GM19397 (cell line): ENCODE results near the gene CDK5.

Source experiments
- ATAC-seq: cut with Tn5 transposase; IDR thresholded peaks from one replicate; pipeline ENCODE4 v1.9.1; 2021; ENCODE audit warnings: mild to moderate bottlenecking, moderate library complexity; ENCODE audit not compliant: unreplicated experiment

Gene CDK5

DNA sequence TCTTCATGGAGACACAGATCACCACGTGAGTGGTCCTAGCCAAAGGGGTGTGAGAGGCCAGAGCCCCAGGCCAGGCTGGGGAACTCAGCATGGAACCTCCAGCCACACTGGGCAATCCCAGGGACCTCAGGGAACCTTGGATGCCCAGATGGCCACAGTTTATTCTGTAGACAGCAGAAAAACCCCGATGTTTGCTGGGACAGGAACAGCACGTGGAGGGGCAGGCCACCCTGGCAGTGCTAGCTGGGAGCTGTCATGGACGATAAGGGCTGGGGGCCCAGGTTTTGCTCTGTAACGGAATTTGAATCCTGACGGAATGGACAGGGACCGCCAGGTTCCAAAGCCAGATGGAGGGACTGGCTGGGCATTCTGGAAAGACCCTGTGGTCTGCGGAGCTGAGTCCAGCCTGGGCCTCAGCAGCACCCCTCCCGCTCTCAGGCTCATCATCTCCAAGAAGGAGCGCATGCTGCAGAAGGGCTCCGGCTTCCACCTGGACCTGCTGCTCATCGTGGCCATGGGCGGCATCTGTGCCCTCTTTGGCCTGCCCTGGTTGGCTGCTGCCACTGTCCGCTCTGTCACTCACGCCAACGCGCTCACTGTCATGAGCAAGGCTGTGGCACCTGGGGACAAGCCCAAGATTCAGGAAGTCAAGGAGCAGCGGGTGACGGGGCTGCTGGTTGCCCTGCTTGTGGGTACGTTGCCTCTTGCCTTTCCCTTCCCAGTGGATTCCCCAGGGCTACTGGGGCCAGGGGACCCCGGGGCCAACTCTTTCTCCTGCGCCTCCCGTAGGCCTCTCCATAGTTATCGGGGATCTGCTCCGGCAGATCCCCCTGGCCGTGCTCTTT is 17.3 kb upstream of the CDK5 start:
- ATAC-seq = no peak

- no peak for ATAC-seq
These were observed 16.3 kb upstream of the CDK5 start for GRCh38 chr7:151073990-151074389.

DNA sequence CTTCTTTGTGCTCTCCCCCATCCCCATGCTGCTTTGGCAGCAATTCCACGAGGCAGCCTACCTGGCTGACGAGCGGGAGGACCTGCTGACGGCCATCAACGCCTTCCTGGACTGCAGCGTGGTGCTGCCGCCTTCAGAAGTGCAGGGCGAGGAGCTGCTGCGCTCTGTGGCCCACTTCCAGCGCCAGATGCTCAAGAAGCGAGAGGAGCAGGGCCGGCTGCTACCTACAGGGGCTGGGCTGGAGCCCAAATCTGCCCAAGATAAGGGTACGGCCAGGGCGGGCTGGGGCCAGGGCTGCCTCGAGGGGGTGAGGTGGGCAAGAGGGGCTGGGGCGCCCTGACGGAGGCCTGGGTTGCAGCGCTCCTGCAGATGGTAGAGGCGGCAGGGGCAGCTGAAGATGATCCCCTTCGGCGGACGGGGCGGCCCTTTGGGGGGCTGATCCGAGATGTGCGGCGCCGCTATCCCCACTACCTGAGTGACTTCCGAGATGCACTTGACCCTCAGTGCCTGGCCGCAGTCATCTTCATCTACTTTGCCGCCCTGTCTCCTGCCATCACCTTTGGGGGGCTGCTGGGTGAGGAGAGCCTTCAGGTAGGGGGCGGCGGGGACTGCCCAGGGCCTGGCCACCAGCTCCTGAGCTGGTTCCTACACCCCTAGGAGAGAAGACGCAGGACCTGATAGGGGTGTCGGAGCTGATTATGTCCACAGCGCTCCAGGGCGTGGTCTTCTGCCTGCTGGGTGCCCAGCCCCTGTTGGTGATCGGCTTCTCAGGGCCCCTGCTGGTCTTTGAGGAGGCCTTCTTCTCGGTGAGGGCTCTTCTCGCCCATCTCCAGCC is 13.6 kb upstream of the CDK5 start:
- ATAC-seq = no peak

DNA sequence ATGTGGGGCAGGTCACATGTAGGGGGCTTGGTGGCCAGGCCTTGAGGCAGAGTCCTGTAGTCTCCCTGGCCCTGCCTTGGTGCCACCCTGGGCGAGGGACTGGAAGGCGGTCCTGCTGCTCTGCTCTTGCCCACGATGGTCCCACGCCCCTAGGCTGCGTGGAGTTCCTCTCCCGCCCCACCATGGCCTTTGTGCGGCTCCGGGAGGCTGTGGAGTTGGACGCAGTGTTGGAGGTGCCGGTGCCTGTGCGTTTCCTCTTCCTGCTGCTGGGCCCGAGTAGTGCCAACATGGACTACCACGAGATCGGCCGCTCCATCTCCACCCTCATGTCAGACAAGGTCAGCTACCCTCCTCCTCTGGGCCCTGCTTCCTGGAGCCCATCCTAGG is 12.9 kb upstream of the CDK5 start:
- ATAC-seq = no peak

- ATAC-seq = no peak
These were observed 12.3 kb upstream of the CDK5 start for GRCh38 chr7:151069841-151070573.

- no peak for ATAC-seq
These were observed 10.5 kb upstream of the CDK5 start for GRCh38 chr7:151068069-151068773.

- ATAC-seq = no peak
These were observed 8.7 kb upstream of the CDK5 start for GRCh38 chr7:151066273-151066974.

DNA sequence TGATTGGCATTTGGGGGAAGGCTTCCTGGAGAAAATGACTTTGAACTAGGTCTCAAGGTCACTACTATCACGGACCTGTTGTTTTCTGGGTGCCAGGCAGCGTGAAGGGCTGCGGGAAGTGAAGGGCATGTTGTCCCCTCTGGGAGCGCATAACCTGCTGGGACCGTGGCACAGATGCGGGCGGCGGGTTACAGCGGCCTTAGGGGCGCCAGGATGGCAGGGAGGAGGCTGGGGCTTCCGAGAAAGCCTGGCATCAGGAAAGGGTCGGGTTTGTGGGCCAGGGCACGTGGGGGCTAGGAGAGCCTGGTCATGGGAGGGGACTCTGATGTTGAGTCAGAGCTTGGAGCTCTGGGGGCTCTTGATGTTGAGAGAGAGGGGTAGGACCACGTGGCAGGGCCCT is 7.8 kb upstream of the CDK5 start:
- no peak for ATAC-seq

DNA sequence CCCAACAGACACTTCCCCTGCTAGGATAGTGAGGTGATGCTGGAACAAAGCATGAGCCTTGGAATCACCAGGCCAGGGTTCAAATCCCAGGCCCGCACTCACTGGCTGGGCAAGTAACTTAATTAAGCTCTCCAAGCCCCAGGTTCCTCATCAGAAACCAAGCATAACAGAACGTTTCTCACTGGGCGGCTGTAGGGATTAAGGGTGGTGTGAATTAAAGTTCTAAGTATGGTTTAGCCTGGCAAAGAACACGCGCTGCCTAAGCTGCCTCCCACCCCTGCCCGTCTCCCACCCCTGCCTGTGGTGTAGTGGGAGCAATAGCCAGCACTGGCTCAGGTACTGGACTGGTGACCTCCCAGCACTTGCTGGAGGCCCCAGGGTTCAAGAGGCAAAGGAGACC is 7.3 kb upstream of the CDK5 start:
- no peak for ATAC-seq

GRCh38 chr7:151064454-151064853 is 6.8 kb upstream of the CDK5 start:
- no peak for ATAC-seq

GRCh38 chr7:151063212-151063561 is 5.5 kb upstream of the CDK5 start:
- no peak for ATAC-seq

DNA sequence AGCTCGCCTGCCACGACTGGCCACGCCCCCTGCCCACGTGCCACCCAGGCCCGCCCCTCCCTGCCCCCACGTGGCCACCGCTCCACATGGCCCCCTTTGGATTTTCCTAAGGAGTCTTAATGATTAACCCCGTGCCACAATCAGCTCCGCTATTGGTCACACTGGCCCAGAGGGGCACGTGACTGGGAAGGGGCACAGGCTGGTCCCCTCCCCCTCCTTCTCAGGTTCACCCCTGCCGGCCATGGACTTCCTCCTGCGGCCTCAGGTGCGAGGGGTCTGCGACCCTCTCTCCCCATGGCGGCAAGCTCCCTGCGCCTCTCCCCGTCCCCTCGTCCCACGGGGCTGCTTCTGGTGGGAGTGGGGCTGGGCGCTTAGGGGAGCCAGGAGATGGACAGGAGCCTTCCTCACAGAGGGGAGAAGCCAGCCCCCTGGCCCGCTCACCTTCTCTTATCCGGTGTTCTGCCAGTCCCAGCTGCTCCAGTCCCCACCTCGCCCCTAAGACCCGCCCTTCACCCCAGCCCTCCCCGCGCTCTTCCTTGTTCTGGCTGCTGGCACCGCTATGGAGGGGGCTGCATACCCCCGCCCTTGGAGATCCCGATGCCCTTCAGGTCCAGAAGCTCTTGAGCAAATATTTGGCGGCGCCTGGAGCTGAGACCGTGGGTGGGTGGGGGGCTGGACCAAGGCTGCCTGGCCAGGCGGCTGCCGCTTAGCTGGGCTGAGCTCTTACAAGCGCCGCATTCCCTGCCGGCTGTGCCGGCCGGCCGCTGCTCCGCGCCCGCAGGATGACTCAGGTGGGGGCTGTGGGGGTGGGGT is 4.9 kb upstream of the CDK5 start:
- no peak for ATAC-seq

- no peak for ATAC-seq
These were observed 4.4 kb upstream of the CDK5 start for GRCh38 chr7:151062111-151062398.

DNA sequence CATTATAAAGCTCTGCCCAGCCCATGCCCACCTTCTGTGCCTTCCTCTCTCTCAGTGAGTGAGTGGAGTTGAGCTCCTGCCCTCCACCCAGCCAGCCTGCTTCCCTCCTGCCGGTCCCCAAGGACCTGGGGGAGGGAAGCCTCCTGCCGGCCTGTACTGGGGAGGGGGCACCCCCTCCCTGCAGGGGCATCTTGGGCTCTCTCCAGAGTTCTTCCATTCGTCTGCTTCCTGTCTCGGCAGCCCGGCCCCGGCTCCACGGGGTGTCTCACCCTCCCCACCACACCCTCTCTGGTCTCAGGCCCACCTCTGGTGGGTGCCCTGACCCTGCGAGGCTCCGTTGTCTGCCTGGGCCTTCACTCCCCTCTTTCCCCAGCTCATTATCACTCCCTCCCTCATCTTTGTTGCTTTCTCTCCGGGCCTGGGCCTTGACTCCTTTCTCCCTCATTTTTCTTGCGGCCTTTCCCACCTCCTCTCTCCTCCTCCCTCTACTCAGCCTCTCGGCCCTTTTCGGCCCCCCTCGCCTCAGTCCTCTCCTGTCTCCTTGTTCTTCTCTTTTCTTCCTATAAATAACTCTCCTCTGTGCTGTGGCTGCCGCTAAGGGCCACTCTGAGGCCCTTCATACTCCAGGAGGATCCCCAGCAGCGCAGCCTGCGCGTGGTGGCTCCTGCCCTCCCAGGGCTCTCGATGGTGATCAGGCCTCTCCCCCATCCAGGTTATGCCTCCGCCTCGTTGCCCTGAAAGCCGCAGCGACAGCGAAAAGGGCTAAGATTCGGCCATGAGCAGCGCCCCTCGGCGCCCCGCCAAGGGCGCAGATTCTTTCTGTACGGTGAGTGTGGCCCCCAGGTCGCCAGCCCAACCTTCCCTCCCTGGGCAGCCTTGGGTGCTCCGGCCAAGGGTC is 3.8 kb upstream of the CDK5 start:
- ATAC-seq = no peak

- no peak for ATAC-seq
These were observed 2.9 kb upstream of the CDK5 start for GRCh38 chr7:151060416-151061212.

DNA sequence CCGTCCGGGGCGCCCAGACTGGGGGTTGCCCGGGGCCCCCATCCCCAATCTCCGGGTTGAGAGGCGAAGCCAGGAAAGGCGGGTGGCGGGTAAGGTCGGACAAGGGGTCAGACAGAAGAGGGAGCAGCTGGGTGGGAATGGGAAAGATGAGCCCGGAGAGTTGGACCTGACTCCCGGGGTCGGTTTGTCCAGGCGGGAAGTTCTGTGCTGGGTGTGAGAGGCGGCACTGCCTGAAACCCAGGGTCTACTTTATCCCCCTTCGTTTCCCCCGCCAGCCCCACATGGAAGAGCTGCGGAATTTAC is 2.4 kb upstream of the CDK5 start:
- no peak for ATAC-seq

GRCh38 chr7:151059367-151060112 is 1.8 kb upstream of the CDK5 start, which contains the start of gene SLC4A2:
TSS of gene SLC4A2 (plus strand) at chr7:151059589. CDS start at chr7:151061988, 2,399 bp downstream.
- ATAC-seq = peak; percentile 36
